NCI-H82 treated with DMSO at 0.1 percent for 48 hours (cell line): ENCODE measurements around the gene RHBDD3.
"Not testable (repeated sequence)": the region's sequence is repeated elsewhere in the genome, so short reads cannot be mapped to it uniquely, and the experiment has no call there.

Experiments used
- DNase-seq: peaks from one replicate; lab custom pipeline; 2025; ENCODE audit not compliant: unreplicated experiment; lab: John Stamatoyannopoulos, UW

RHBDD3 gene

DNA sequence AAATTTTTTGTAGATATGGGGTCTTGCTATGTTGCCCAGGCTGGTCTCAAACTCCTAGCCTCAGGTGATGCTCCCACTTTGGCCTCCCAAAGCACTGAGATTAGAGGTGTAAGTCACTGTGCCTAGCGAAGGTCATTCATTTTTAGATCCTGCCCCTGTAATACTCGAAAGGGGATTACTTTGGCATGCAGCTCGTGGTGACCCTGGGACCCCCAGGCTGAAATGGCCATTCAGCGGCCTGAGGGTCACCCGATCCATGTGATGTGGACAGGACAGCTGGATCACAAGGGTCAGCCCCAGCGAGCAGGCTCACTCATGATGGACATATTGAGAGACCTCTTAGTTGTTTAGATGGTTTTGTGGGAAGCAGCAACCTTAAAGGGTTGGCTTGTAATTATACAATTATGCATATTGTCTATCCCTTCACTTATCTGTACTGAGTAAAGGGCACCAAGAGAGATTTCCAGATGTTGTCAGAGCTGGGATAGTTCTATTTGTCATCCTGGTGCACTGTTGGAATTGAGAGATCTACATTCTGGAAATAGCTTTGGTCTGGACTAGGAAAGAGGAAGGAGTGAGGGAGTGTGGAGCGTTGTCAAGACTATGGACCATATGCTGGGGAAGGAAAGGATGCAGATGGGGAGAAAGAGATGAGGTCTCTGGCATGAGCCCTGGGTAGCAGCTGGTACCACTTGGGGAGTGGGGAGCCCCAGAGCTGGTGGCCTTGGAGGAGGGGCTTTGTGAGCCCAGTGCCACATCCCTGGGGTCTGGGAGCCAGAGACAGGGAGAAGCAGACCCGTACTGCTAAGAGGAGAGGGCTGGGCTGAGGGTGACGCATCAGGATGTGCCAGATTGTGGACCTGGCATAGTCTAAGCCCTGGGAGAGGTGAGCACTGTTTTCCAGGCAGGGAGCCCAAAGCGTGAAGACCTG is 15.5 kb downstream of the RHBDD3 start:
- DNase-seq = no peak

DNA sequence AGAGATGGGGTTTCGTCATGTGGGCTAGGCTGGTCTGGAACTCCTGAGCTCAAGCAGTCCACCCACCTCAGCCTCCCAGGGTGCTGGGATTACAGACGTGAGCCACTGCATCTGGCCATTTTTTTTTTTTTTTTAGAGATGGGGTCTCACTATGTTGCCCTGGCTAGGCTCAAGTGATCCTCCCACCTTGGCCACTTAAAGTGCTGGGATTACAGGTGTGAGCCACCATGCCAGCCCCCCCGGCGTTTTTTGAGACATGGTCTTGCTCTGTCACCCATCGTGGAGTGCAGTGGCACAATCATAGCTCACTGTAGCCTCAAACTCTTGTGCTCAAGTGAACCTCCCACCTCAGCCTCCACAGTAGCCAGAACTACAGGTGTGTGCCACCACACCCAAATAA is 16.5 kb downstream of the RHBDD3 start:
- no peak for DNase-seq

DNA sequence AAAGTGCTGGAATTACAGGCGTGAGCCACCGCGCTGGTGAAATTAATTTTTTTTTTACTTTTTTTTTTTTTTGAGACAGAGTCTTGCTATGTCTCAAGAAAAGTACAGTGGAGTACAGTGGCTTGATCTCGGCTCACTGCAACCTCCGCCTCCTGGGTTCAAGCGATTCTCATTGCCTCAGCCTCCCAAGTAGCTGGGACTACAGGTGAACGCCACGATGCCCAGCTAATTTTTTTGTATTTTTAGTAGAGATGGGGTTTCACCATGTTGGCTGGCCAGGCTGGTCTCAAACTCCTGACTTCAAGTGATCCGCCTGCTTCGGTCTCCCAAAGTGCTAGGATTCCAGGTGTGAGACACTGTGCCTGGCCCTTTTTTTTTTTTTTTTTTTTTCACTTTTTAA is 19.9 kb downstream of the RHBDD3 start:
- not testable (repeated sequence) for DNase-seq

DNA sequence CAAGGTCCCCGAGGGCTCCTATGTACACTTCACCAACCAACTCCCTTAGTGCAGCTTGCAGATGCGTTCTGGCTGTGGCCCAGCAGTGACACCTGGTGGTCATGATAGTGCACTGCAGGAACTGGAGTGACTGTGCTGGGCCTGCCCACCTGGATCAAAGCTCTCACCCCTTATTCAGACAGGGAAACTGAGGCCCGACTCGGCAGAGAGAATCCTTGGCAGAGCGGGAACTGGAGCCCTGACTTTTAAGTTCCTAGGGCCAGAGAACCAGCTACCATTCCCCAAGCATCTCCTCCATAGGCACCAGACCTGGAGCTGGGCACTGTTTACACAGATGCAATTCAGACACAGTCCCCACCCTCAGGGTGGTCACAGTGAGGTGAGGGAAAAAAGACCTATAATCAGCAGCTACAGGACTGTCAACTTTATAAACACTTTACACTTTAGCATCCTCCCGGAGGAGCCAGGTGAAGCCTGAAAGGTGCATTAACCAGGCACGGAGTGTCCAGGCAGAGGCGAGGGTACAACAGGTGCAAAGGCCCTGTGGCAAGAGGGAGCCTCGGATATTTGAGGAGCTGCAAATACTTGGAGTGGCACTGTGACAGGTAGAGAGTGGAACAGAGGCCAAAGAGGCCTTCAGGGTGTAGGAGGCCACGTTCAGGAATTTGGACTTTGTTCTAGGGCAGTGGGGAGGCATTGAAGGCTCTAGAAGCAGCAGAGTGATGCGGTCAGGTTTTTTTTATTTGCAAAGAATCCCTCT is 22.0 kb downstream of the RHBDD3 start:
- no peak for DNase-seq

DNA sequence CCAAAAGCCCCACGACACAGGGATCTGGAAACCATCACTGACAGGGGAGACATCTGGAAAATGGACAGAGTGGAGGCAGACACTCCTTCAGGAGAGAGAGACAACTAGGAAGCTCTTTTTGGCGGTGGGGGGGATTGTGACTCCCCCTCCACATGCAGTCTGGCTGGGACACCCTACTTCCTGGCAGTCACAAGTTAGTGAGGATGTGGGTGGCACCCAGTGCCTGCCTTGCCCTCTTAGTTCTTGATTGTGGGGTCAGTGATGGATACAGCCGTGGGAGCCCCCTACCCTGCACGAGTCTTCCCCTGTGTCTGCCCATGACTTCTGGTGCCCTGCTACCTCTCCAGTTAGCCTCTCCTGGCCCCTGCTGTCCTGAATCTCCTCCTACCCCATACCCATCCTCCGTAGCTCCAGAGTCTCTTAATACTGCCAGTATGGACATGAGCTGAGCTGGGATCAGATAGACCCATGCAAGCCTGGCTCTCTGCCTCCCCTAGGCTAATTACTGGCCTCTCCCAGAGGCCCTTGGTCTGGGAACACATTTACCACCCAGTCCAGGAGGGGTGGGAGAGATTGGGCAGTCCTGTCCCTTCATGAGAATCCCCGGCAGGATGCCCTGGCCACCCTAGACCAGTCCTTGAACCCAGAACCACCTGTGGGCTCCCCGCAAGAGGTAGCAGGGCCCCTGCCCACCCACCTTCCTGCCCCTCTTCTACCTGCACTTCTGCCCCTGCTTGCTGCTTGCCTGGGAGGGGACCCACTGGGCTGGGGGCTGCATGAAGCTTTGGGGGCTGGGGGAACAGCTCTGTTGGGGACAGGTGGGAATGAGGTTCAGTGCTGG is 22.8 kb downstream of the RHBDD3 start:
- DNase-seq = no peak

DNA sequence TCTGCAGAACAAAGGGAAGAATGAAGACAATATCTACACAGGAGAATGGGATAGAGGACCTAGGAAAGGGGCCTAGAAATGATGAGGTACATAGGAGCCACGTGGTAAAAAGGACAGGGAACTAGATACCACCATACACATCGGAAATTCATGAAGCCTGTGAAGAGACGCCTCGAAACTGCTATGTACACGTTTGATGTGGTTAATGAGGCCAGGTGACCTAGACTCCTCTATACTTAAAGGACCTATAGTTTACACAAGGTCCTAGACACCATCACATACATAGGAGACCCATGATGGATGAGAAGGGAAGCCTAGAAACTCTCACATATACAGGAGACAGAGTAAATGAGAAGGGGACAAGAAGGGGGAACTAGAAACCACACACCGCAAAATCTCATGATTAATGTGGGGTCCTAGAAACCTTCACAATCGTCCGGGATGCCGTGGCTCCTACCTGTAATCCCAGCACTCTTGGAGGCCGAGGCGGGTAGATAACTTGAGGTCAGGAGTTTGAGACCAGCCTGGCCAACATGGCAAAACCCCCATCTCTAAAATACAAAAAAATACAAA is 23.8 kb downstream of the RHBDD3 start:
- DNase-seq = no peak

DNA sequence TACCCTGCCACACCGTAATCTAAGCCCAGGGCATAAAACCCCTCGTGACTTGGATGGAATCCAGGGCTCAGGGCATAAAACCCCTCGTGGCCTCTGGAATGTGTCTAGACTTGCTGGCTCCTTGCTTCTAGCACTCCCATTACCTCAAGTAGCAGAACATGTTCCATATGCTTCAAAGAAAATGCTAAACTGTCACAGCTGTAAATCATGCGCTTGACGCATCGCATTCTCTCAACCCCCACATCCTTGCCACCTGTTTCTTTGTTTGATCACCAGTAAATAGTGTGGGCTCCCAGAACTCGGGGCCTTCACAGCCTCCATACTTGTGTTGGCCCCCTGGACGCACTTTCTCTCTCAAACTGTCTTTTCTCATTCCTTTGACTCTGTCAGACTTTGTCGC is 27.3 kb downstream of the RHBDD3 start:
- DNase-seq = not testable (repeated sequence)

DNA sequence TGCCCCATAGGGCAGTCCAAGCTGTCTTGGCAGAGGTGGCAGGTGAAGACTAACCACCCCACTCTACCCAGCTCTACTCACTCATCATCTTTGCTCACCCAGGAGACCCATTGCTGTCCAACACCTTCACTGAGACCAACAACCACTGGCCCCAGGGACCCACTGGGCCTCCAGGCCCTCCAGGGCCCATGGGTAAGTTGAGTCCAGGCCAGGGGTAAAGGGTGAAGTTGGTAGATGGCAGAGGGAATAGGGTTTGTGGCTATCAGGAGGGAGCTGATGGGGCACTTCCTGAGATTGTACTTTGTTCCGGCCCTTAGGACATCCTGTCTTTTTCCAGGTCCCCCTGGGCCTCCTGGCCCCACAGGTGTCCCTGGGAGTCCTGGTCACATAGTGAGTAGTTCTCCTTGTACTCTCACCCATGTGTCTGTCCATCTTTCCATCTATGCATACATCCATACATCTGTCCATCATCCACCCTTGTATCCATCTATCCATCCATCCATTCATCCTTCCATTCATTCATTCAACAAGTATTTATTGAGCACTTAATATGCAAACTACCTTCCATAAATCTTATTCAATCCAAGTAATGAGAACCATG is 34.4 kb downstream of the RHBDD3 start:
- no peak for DNase-seq

DNA sequence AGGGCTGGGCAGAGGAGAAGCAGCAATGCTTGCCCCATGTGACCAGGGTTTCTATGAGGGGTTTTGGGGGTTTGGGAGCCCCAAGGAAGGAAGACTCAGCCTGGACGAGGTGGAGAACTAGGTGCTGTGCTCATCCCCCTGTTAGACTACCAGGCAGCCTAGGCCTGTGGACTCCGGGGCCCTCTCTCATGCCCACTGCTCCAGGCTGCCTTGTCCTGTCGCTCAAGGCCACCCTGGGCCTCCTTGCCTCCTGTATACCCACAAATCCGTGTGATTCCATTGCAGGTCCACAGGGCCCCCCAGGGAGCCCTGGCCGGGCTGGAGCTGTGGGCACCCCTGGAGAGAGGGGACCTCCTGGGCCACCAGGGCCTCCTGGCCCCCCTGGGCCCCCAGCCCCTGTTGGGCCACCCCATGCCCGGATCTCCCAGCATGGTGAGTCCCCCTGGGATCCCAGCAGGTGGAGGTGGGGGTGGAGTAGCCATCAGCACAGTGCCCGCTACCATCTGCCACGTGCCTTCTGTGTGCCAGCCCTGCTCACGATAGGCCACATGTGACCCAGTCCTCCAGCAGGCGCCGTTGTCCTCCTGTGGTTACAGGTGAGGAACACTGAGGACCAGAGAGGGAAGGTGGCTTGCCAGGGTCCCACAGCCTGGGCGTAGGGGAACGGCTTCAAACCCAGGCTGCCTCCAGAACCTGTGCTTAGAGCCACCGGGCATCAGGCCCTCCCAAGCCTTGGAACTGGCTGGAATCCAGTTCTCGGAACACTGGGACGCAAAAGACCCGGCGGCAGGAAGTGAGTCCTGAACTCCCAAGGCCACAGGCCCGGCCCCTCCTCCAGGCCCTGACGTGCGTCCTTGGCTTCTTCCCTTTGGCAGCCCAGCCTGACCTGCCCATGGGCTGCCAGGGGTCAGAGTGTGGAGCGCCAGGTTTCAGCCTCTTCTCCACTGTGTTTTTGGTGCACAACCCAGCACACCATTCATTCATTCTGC is 35.5 kb downstream of the RHBDD3 start:
- no peak for DNase-seq

DNA sequence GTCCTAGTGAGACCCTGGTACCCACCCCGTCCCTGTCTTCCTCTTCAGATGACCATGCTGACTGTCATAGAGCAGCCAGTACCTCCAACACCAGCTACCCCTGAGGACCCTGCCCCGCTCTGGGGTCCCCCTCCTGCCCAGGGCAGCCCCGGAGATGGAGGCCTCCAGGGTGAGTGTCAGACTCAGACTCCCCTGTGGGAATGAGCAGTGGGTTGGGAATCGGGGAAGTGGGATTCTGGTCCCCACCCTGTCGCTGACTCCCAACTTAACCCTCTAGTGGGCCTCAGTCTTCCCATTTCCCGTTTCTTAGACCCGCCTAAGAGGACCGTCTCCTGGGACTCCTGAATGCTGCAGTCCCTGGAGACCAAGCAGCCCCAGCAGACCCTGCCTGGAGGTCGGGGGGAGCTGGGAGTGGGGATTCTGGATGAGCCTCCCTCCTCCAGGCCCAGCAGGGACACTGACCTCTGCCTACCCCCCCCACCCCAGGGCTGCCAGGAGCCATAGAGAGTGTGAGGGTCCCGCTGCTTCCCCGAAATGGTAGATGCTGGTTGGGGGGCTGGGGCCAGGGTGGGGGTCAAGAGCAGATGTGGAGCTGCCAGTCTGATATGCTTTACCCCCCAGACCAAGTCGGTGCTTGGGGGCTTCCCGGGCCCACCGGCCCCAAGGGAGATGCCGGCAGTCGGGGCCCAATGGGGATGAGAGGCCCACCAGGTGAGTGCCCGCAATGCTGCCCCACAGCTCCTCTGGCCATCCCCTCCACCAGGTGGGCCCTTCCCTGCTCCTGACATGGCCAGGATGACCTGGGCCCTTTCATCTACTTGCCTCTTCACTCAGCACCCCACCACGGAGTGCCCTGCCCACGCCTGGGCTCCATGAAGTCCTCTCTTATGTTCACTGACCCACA is 36.6 kb downstream of the RHBDD3 start:
- DNase-seq = no peak

DNA sequence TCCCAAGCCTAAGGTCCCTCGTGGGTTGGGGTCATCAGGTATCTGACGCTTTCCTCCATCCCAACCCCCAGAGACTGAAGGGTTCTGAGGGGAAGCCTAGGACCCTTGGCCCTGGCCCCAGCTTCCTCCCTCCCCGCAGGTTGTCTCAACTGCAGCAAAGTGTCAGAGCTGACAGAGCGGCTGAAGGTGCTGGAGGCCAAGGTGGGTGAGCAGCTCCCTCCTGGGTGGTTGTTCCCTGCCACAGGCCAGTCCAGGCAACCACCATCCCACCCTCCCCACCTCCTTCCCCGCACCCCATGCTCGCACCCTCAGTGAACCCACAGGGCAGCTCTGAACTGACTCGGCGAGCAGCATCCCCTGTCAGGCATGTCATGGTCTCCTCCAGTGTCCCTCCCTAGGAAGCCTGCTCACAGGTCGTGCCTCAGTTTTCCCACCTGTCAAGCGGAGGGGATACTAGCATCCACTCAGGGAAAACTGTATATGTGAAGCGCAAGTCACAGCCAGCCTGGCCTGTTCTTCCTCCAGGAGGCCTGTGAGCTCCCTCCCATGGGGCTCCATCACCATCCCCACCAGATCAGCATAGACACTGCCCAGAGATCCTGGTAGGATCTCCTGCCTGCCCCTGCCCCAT is 41.3 kb downstream of the RHBDD3 start:
- DNase-seq = no peak

DNA sequence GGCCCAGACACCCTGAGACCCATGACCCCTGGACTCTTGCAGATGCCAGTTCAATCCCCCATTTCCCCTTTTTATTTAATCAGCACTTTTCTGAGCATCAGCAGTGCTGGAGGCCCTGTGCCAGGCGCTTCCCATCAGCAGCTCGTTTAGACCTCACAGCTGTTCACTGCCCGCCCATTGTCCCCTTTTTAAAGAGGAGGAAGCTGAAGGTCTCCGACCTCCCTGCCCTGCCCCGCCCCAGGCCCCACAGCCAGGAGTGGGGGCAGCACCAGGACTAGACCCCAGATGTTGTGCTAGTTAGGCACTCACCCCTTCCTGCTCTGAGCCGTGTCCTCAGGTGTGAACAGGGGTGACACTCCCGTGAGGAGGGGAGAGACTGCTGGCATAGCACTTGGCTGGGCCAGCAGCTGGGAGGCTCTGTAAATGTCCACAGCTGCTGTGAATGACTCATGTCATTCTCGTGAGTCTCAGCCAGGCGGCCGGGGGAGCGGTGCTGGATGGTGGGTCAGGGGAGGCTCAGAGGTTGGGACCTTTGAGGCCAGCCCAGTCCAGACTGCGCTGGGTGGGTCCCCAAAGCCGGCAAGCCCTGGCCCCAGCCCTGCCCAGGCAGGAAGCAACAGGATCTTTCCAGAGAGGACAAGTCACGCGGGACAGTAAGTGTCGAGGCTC is 42.2 kb downstream of the RHBDD3 start:
- DNase-seq = no peak

DNA sequence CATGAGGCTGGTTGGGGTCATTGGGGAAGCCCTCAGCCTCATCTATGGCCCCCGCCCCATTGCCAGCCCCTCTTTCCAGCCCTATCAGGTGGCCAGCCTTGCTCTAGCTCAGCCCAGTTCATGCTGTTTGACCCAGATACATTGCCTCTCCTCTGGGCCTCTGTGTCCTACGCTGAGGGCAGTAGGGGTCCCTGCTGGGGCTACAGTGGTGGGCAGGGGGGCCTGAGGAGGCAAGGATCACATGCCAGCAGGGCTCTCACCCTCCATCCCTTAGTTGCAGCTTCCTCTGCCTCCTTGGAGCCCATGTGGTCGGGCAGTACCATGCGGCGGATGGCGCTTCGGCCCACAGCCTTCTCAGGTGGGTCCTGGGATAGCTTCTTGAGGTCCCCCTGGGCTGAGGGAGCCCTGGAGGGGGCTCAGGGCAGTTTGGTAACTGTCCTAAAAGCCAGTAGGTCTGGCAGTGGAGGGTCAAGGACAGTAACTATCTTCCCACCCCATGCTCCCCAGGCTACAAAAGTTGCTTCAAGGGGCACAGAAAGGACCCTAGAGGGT is 42.8 kb downstream of the RHBDD3 start:
- no peak for DNase-seq

DNA sequence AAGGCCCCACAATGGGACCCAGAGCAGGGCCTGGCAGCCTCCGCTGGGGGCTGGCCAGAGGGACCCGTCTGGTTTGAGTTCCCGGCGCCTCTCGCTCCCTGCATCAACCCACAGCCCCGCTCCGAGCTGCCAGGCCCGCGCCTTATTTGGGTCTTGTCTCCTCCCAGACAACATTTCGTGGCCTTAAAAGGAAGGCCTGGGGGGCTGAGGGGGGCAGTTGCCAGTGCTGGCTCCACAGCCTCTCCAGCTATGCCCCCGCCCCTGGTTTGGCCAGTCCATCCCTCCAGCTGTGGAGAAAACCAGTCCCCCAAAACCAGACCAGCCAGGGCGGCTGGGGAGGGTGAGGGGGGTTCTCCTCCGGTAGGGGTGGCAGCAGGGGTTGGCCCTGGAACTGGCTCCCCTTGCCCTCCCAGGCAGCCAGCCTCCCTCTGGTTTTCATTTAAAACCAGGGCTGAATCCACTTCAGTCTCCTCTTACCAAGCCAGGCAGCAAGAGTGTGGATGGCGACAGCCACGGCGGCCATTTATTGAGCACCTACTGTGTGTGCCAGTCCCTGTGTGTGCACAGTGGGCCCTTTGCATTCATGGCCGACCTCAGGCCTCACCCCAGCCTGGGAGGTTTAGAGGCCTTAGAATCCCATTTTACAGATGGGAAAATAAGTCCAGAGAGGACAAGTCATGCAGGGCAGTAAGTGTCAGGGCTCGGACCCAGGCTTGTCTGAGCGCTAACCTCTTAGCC is 43.5 kb downstream of the RHBDD3 start:
- DNase-seq = no peak

DNA sequence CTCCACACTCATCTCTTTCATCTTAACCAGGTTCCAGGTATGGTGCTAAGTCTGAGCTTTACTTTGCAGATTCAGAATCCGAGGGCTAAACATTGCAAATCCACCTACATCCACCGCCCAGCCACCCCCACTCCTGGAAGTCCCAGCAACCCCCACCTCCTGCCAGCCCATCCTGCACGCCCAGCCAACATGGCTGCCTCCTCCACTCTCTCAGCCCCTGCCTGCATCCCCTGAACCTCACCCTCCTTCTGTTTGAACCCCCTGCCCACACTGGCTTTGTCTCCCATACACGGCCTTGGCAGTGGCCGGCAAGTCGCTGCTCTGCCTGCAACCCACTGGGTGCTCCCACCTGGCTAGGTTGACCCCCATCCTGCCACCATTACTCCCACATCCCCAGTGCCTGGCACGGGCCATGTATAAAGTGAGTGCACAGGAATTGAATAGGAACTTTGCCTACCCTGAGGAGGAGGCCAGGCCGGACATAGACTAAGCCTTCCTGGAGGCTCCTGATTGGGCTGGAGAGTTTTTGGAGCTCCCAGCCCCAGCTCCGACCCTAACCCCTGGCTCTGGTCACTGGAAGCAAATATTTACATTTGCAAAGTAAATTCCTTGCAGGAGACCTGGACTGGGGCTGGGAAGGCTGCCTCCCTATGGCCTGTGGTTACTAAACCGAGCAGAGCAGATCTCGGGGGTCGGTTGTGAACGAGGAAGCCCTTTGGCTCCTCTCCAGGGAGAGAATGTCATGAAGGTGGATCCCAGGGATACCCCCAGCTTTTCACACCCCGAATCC is 47.7 kb downstream of the RHBDD3 start:
- no peak for DNase-seq

DNA sequence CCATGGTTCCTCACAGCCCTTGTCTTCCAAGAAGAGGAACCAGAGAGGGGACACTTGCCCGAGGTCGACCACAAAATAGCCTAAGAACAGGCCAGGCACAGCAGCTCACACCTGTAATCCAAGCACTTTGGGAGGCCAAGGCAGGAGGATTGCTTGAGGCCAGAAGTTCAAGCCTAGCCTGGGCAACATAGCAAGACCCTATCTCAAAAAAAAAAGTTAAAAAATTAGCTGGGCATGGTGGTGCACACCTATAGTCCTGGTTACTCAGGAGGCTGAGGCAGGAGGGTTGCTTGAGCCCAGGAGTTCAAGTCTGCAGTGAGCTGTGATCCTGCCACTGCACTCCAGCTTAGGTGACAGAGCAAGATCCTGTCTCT is 48.4 kb downstream of the RHBDD3 start:
- not testable (repeated sequence) for DNase-seq
